ENCODE results near the gene CASP8.

GRCh38 chr2:201218780-201219179 is 41.6 kb upstream of the CASP8 start:
- TF ChIP-seq POLR2AphosphoS5 (IDR thresholded peaks at IDR 0.05; ENCODE audit: low read depth, low read length) (no peak), POLR2A (IDR thresholded peaks at IDR 0.05; ENCODE audit: low read depth, low read length) (no peak), POU2F2 (IDR thresholded peaks at IDR 0.05; ENCODE audit: low read depth, low read length) (no peak), TAF1 (IDR thresholded peaks at IDR 0.05; ENCODE audit: low read depth, low read length) (no peak)

All from GM12891 (cell line).